NCI-H748 (cell line): ENCODE data around the gene MRPS18A.
"Not testable (repeated sequence)": the region's sequence is repeated elsewhere in the genome, so short reads cannot be mapped to it uniquely, and the experiment has no call there.

ENCODE experiments used
- DNase-seq: peaks from one replicate; lab custom pipeline; 2025; ENCODE audit not compliant: unreplicated experiment; lab: John Stamatoyannopoulos, UW

Gene MRPS18A

DNA sequence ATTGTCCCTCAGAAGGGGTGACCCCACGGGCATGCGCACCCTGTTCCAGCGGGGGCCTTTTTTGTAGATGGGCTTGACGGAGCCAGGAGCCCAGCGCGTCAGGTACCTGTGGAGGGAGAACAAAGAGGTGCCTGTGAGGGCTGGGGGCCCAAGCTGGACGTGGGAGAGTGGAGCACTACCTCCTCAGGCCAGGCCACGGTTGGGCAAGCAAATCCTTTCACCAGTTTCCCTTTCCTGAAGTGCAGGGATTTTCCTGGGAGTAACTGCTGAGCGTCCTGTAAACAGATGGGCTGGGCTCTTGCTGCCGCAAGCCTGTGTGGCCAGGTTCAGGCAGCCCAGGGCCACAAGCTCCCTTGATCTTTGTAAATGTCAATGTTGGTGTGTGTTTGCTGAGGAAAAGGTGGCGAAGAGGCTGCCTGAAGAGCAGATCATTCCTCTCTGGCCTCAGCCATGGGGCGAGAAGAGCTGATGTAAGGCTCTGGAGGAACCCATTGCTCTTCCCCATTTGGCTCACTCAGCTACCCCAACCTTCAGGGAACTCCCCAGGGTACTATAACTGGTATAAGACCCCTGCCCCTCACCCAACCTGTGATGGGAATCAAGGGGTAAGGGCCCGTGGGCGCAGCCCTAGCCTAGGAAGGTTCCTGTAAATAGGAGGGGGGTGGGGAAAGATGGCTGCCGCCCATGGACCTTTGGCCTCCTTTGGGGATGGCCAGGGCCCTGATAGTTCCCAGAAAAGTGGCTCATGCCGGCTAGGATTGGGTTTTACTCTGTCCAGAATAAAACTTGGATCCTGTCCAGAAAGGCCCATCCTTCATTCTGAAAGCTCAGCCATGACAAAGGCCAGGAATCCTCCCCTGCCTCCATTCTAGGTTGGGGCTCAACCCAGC, 15.5 kb downstream of the MRPS18A start:
- DNase-seq, result no peak

DNA sequence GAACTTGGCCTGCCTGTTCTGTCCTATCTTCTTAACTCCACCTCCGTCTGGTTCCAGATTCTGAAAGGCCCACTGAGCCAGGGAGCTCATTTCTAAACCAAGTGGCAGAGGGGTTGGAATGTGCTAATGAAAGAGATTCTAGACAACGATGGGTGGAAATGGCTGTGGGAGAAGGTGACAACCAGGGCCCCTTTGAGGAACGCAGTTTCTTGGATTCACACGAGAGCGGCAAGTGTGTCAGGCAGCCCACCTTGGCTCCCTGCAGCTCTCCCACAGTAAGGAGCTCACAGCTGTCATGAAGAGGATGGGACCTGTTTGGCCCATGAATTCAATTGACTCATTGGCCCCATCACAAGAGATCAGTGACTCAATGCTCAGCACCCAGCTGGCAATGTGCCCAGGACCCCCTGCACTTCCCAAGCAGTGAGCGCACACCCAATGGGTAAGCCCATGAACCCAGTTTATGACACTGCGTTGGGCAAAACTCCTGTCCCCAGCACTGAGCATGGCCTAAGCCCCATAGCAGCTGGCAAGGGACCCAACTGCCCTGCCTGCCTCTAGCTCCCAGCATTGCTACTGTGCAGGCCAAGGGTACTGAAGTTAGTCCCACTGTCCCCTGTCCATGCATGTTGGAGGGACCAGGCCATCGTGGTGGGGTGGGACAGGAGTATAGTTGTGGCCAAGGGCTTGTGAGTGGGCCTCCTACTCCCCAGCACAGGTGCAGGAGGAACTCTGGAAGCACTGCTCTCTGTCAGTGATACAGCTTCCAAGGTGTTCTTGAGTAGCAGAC, 16.4 kb downstream of the MRPS18A start:
- DNase-seq, result no peak

DNA sequence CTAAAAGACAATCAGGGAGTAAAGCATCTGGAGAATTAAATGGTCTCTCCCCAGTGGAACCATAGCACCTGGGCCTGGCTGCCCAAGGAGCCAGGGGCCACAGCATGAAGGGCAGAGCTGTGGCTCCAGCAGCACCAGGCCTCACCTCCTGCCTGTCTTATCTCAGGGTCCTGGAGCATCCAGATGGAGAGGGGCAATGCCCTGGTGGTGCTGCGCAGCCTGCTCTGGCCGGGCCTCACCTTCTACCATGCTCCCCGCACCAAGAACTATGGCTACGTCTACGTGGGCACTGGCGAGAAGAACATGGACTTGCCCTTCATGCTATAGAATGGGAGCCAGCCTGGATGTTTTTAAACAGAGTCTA, 17.0 kb downstream of the MRPS18A start:
- no peak for DNase-seq

DNA sequence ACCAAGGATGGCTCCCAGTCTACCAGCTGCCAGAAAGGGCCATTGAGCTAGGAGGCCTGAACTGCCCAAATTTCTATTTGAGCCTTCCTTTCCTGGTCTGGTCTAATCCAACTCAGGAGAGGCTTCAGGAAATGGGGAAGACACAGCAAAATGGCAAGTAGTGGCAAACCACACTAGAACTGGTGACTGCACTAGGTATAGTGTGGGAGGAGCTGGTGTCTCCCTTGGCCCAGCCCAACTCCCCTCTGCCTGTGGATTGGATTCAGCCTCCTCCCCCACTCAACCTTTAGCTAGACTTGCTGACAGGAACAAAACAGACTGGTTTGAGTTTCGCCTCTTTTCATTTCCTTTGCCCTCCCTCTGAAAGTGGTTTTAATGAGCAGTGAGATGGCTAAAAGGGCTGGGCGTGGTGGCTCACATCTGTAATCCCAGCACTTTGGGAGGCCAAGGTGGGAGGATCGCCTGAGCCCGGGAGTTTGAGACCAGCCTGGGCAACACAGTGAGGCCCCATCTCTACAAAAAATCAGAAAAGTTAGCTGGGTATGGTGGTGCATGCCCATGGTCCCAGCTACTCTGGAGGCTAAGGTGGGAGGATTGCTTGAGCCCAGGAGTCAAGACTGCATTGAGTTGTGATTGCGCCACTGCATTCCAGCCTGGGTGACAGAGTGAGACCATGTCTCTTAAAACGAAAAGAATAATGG, 17.5 kb downstream of the MRPS18A start:
- DNase-seq, result no peak

DNA sequence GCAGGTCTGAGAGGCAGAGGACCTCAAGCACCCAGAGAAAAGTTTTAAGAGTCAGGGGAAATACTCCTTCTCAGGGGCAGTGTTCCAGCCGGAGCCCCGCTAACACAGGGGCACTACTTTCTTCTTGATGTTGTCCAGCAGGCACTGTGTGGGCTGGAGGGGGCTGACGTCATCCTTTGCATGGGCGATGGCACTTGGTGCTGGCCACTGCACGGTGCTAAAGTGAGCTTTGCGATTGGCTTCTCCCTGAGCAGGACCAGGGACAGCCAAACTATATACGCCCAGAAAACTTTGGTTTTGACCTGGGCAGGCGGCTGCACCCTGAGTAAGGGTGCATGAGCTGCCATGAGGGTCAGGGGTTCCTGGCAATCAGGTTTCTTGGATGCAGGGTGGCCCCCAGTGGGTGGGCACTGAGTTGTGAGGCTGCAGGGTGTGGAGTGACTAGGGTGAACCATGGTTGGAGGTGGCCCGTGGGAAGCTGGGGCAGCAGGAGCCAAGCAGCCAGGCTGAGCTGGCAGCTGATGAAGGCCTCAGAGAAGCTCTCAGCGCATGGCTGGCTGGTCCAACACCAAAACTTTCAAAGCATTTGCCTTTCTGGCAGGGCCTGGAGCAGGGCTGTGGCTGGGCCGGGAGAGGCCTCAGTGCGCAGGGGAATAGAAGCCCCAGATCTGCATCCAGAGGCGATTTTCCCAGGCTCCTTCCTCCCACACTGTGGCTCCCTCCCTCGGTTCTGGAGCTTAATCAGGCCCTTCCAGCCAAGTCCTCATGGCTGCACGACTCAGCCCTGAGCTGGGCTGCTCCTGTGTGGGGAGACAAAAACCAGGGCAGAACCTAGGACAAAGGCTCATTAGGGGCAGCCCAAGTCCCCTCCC, 18.3 kb downstream of the MRPS18A start:
- no peak for DNase-seq

DNA sequence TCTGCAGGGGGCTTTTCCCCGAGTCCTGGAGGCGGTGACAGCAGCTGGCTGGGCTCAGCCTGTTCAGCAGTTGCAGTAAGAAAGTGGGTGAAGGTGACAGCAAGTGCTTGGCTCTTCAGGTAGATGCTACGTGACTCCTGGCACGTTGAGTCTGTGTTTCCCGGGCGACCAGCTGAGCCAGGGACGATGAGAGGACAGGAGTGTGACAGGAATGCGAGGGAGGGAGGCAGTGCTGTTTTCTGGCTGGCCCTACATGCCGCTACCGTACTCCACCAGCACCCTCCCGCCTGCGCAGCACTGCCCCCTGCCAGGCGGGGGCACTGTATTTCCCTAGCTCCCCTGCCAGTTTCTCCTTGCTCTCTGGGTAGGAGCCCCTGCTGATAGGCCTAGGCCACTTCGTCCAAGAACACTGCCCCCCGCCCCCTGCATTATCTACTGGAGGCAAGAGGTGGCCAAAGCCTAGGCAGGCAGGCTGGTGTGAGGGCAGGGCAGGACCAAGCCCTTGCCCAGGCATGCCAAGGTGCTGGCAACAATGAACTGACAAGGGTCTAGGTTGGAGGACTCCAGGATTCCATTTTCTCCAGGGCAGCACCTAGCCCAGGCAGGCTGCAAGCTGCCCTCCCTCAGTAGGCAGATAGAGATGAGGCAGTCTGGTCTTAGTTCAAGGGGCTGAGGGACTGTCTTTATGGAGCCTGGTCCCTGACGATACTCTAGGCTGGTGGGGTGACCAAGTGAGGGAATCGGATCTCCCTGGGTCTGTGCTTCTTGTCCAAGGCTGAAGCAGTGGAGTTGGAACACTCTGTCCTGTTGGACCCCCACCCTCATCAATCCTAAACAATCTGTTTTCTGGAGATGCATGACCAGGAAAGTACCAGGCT, 19.2 kb downstream of the MRPS18A start:
- peak; percentile 94 for DNase-seq

DNA sequence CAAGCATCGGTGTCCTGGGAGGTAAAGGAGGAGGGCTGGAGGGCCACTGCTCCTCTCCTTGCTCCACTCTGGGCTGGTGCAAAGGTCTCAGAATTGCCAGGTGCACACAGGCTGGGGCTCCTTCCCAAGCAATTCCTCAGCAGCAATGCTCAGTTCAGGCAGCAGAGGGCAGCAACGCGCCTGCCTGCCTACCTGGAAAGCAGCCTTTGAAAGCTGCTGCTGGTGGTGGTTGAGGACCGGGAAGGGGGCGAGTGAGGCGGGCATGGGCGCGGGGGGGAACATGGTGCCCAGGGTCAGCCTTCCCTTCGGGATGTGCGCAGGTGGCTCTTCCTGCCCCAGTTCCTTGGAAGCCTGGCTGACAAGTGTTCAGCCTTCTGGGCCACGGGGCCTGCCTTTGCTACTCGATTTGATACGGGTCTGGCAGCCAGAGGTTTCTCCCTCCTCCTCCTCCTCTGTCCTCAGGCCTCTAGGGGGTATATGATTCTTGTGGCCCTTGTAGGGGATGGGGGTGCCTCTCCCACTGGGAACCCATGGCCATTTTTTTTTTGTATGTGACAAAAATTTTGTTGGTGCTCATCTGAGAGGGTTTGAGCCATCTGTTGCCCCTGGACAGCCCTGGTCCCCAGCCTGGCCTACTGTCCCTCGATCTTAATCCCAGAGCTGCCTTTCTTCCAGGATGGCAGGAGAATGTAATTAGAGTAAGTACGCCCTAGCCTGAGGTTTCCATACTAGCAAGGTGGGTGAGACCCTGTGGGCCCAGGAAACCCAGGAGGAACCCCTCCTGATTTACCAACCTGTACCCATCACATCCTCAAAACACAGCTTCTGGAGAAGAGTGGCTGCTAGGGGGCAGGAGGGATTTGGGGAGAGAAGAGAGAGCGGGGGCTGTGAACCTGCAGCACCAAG, 20.1 kb downstream of the MRPS18A start:
- peak; percentile 88 for DNase-seq

DNA sequence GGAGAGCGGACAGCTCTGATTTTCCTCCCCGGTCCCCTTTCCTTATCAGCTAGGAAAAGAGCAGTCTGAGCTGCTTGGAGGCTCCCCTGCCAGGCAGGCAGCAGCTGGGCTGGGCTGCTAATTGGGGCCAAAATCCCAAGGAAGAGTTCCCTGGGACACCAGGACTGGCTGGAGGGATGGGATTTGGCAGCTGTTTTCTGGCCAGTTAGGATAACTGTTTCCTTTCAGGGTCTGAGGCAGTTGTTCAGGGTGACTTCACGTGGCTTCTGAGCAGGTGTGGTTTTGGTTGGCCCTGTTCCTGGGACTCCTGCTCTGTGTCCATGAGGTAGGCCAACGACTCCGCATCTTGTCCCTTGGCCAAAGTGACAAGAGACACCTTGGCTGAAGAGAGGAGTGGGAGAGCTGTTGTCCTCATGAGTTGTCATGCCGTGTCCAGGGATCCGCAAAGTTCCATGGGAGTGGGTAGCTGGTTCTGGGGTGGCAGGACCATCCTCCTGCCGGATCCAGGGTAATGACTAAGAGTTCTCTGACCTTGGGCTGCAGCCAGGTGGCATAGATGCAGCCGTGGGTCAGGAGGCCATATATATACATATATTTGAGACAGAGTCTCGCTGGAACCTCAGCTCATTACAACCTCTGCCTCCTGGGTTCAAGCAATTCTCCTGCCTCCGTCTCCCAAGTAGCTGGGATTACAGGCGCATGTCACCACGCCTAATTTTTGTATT, 21.2 kb downstream of the MRPS18A start:
- DNase-seq, result no peak

DNA sequence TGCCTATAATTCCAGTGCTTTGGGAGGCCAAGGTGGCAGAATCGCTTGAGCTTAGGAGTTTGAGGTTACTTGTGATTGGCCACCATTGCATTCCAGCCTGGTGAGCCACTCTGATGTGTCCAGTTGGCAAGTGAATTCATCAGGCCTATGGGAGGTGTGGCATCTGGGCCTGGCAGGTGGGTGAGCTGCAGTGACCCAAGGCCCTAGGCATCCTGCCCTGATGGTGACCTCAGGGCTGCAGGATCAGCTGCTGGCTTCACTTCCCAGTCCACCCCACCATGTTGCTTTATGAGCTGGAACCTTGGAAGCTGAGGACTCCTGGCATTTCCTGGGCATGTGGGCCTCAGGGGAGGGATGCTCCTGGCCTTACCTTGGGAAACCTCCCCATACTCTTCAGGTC, 22.2 kb downstream of the MRPS18A start:
- DNase-seq, result no peak

DNA sequence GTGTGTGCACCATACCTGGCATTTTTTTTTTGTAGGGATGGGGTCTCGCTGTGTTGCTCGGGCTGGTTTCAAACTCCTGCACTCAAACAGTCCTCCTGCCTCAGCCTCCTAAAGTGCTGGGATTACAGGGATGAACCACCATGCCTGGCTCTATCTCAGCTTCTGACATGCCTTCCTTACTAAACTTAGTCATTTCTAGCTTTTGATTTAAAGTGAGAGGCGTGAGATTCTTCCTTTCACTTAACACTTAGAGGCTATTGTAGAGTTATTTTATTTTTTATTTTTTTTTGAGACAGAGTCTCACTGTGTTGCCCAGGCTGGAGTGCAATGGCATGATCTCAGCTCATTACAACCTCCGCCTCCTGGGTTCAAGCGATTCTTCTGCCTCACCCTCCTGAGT, 24.6 kb downstream of the MRPS18A start:
- not testable (repeated sequence) for DNase-seq

DNA sequence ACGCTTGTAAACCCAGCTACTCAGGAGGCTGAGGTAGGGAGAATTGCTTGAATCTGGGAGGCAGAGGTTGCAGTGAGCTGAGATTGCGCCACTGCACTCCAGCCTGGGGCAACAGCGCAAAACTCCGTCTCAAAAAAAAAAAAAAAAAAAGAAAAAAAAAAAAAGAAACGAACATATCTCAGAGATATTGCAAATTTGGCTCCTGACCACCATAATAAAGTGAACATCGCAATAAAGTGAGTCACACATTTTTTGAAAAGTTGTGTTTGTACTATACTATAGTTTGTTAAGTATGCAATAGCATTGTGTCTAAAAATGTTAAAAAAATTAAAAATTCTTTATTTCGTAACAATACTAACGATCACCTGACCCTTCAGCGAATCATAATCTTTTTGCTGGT, 29.4 kb downstream of the MRPS18A start:
- no peak for DNase-seq

DNA sequence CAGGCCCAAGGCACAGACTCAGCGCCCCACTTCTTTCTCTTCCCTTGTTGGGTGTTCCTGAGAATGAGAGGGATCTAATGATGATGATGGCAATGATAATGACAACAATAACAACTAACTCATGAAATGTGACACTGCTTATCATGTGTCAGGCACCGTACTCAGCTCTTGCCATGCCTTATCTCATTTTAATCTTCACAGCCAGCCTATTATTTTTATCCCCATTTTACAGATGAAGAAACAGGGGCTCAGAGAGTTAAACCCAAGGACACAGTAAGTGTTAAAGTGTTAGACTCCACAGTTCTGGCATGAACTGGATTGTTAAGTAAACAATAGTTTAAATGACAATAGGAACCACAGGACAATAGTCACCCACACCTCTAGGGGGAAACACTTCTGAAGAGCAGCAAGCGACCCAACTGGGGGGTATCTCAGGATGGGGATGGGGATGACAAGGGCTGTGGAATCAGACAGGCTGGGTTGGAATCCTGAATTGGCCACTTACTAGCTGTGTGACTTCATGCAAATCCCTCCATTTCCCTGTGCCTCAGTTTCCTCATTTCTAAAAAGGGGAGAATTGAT, 30.3 kb downstream of the MRPS18A start:
- no peak for DNase-seq

DNA sequence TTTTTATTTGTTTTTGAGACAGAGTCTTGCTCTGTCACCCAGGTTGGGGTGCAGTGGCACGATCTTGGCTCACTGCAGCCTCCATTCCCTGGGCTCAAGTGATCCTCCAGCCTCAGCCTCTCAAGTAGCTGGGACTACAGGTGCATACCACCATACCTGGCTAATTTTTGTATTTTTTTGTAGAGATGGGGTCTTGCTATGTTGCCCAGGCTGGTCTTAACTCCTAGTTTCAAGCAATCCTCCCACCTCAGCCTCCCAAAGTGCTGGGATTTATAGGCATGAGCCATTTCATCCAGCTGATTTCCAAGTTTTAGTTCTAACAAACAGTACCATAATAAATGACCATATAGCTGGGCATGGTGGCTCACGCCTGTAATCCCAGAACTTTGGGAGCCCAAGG, 34.8 kb downstream of the MRPS18A start:
- not testable (repeated sequence) for DNase-seq

DNA sequence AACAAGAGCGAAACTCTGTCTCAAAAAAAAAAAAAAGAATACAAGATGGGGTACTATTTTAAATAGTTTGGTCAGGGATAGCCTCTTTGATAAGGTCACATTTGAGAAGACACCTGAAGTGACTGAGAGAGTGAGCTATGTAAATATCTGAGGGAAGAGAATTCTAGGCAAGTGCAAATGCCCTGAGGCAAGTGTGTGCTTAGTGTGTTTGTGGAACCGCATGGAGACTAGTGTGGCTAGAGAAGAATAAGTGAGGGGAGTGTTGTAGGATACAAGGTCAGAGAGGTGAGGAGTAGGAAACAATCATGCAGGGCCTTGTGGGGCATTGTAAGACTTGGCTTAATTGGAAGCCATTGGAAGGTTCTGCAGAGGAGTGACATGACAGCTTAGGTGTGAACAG, 39.3 kb downstream of the MRPS18A start:
- no peak for DNase-seq

DNA sequence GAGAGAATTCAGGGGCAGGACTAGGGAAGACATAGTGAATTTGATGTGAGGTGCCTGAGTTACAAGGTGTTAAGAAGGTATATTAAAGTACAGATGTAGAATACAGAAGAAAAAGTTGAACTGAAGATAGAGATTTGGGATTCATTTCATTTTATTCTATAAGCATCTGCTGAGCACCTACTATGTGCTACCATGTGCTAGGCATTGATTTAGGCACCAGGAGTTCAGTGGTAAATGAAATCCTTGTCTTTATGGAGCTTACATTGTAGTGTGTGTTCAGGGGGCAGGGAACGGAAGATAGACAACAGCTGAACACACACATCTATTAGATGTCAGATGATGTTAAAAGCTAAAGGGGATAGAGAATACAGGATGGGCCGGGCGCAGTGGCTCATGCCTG, 40.0 kb downstream of the MRPS18A start:
- DNase-seq, result no peak

DNA sequence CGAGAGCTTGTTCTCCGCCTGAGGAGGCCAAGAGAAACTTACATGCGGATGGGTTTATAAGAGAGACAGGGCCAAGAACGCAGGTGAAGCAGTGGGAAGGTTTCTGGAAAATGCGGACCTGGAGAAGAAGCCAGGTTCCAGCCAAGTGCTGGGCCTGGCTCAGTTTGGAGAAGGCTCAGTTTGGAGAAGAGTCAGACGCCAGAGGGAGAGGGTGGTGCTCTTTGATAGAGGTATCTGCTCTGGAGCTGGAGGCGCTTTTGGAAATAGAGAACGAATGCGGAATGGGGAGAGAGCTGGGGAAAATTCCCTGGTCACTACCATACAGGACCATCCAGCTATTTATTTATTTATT, 42.0 kb downstream of the MRPS18A start:
- DNase-seq, result no peak

DNA sequence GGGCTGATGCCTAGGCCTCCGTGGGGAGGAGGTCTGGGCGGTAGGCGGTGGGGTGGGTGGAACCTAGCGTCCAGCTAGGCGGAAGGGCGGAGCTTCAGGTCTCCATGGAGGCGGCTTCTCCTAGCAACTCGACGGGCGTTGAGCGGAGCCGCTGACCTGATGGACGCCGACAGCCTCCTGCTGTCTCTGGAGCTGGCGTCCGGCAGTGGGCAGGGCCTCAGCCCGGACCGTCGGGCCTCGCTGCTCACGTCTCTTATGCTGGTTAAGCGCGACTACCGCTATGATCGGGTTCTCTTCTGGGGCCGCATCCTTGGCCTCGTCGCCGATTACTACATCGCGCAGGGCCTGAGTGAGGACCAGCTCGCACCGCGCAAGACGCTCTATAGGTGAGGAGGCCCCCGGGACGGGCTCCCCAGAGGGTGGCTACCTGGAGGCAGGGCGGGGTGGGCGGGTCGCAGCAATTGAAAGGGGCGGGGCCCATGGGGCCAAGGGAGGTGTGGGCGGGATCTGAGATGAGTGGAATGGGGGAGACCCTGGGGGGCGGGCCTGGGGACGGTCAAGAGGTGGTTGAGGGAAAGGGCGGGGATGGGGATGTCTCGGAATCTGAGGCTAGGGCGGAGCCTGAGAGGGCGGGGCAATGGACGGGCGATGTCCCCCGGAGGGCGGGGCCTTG, 42.5 kb downstream of the MRPS18A start, which contains the start of gene RSPH9:
RSPH9 (plus strand) TSS at position 97 of the 673 bp plus-strand sequence; CDS start at position 160, 63 bp downstream.
- peak; percentile 78 for DNase-seq
